ENCODE results near the gene NTNG1. TPM values are rescaled to one million over a fixed set of nuclear protein-coding genes. Genes with fewer than 3 reads are reported as not detected.
"Not testable (repeated sequence)": the region's sequence is repeated elsewhere in the genome, so short reads cannot be mapped to it uniquely, and the experiment has no call there.

Gene NTNG1
- total and polyA plus RNA-seq, 5 donors from 2014 or later = not detected

GRCh38 chr1:107162745-107163144, 21.9 kb downstream of the NTNG1 start:
- ATAC-seq (ENCODE audit: low read depth in 2 of 2) = no peak
- no peak for DNase-seq
- Mint-ChIP-seq H3K36me3 (no peaks in the 10 kb centered on the region), H3K4me1 (no peaks in the 10 kb centered on the region), H3K27ac (no peak overlapping the region), H3K27me3 (no peaks in the 10 kb centered on the region), H3K9me3 (peaks cover 0 to 6% (median 2%) of the 10 kb centered on the region in 7 donors), H3K4me3 (no peak overlapping the region)
- Histone ChIP-seq H3K27ac (ENCODE audit: insufficient read depth, low read length, poor library complexity, severe bottlenecking) (no peak overlapping the region), H3K4me1 (ENCODE audit: control insufficient read depth, insufficient read depth, low read length, poor library complexity, severe bottlenecking) (no peaks in the 10 kb centered on the region), H3K4me3 (ENCODE audit: low read depth, low read length) (no peak overlapping the region), H3K9me3 (ENCODE audit: control insufficient read depth in 2 of 2, low read length in 2 of 2) (no peaks in the 10 kb centered on the region), H3K36me3 (ENCODE audit: control insufficient read depth, insufficient read depth, low read length) (no peaks in the 10 kb centered on the region), H3K27me3 (ENCODE audit: control insufficient read depth, insufficient read depth, low read length) (no peaks in the 10 kb centered on the region)

- H3K4me1 Mint-ChIP-seq; H3K27ac Mint-ChIP-seq; H3K27me3 ChIP-seq (ENCODE audit: control insufficient read depth, insufficient read depth, low read length); H3K27ac ChIP-seq (ENCODE audit: insufficient read depth, low read length, poor library complexity, severe bottlenecking); H3K27me3 Mint-ChIP-seq; H3K9me3 Mint-ChIP-seq; DNase-seq; ATAC-seq (ENCODE audit: low read depth in 2 of 2); H3K4me3 Mint-ChIP-seq; H3K36me3 ChIP-seq (ENCODE audit: control insufficient read depth, insufficient read depth, low read length); H3K9me3 ChIP-seq (ENCODE audit: control insufficient read depth in 2 of 2, low read length in 2 of 2); H3K4me3 ChIP-seq (ENCODE audit: low read depth, low read length); H3K36me3 Mint-ChIP-seq; H3K4me1 ChIP-seq (ENCODE audit: control insufficient read depth, insufficient read depth, low read length, poor library complexity, severe bottlenecking): not testable (repeated sequence)
Measured at GRCh38 chr1:107164901-107165300, 24.1 kb downstream of the NTNG1 start.

DNA sequence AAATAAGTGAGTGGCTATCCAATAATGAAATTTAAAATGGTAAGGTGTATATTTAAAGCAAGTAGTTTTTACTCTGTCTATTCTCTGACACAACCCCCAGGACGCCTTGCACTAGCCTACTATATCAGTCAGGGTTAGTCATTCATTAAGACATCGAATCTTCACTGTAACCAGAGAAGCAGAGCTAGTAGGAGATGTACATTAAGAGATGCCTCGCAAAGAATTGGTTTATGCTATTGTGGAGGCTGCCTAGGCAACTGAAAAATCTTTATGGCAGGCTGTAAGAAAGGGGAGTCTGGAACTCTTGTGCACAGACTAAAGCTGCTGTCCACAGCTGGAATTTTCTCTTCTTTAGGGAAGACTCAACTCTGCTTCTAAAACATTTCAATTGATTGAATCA, 28.8 kb downstream of the NTNG1 start:
- no peaks in the 10 kb centered on the region for H3K4me1 Mint-ChIP-seq
- H3K9me3 Mint-ChIP-seq = peaks cover 0 to 5% (median 2%) of the 10 kb centered on the region in 7 donors
- H3K27me3 Mint-ChIP-seq = no peaks in the 10 kb centered on the region
- H3K36me3 ChIP-seq (ENCODE audit: control insufficient read depth, insufficient read depth, low read length) = no peaks in the 10 kb centered on the region
- no peak for DNase-seq
- H3K4me3 ChIP-seq (ENCODE audit: low read depth, low read length) = no peak overlapping the region
- no peaks in the 10 kb centered on the region for H3K4me1 ChIP-seq (ENCODE audit: control insufficient read depth, insufficient read depth, low read length, poor library complexity, severe bottlenecking)
- no peak for ATAC-seq (ENCODE audit: low read depth in 2 of 2)
- no peak overlapping the region for H3K27ac ChIP-seq (ENCODE audit: insufficient read depth, low read length, poor library complexity, severe bottlenecking)
- H3K27ac Mint-ChIP-seq = no peak overlapping the region
- H3K4me3 Mint-ChIP-seq = no peak overlapping the region
- H3K9me3 ChIP-seq (ENCODE audit: control insufficient read depth in 2 of 2, low read length in 2 of 2) = no peaks in the 10 kb centered on the region
- H3K27me3 ChIP-seq (ENCODE audit: control insufficient read depth, insufficient read depth, low read length) = no peaks in the 10 kb centered on the region
- no peaks in the 10 kb centered on the region for H3K36me3 Mint-ChIP-seq

- H3K36me3 Mint-ChIP-seq = no peaks in the 10 kb centered on the region
- Histone ChIP-seq H3K4me1 (ENCODE audit: control insufficient read depth, insufficient read depth, low read length, poor library complexity, severe bottlenecking) (no peaks in the 10 kb centered on the region), H3K9me3 (ENCODE audit: control insufficient read depth in 2 of 2, low read length in 2 of 2) (no peaks in the 10 kb centered on the region), H3K4me3 (ENCODE audit: low read depth, low read length) (no peak overlapping the region), H3K27ac (ENCODE audit: insufficient read depth, low read length, poor library complexity, severe bottlenecking) (no peak overlapping the region), H3K27me3 (ENCODE audit: control insufficient read depth, insufficient read depth, low read length) (no peaks in the 10 kb centered on the region), H3K36me3 (ENCODE audit: control insufficient read depth, insufficient read depth, low read length) (no peaks in the 10 kb centered on the region)
- no peak for ATAC-seq (ENCODE audit: low read depth in 2 of 2)
- no peaks in the 10 kb centered on the region for H3K27me3 Mint-ChIP-seq
- peaks cover 0 to 2% (median 0%) of the 10 kb centered on the region in 7 donors for H3K9me3 Mint-ChIP-seq
- H3K27ac Mint-ChIP-seq = no peak overlapping the region
- H3K4me1 Mint-ChIP-seq = no peaks in the 10 kb centered on the region
- no peak overlapping the region for H3K4me3 Mint-ChIP-seq
- DNase-seq = no peak
Measured at GRCh38 chr1:107171333-107171732, 30.5 kb downstream of the NTNG1 start.

GRCh38 chr1:107172450-107173170, 31.8 kb downstream of the NTNG1 start:
- H3K4me3 ChIP-seq (ENCODE audit: low read depth, low read length) = no peak overlapping the region
- no peaks in the 10 kb centered on the region for H3K4me1 ChIP-seq (ENCODE audit: control insufficient read depth, insufficient read depth, low read length, poor library complexity, severe bottlenecking)
- ATAC-seq (ENCODE audit: low read depth in 2 of 2) (no peak), DNase-seq (no peak)
- H3K36me3 Mint-ChIP-seq = no peaks in the 10 kb centered on the region
- H3K9me3 Mint-ChIP-seq = peaks cover 0 to 2% (median 0%) of the 10 kb centered on the region in 7 donors
- no peaks in the 10 kb centered on the region for H3K36me3 ChIP-seq (ENCODE audit: control insufficient read depth, insufficient read depth, low read length)
- H3K9me3 ChIP-seq (ENCODE audit: control insufficient read depth in 2 of 2, low read length in 2 of 2) = no peaks in the 10 kb centered on the region
- H3K27me3 Mint-ChIP-seq = no peaks in the 10 kb centered on the region
- H3K27ac Mint-ChIP-seq = no peak overlapping the region
- H3K4me3 Mint-ChIP-seq = no peak overlapping the region
- H3K27me3 ChIP-seq (ENCODE audit: control insufficient read depth, insufficient read depth, low read length) = no peaks in the 10 kb centered on the region
- H3K27ac ChIP-seq (ENCODE audit: insufficient read depth, low read length, poor library complexity, severe bottlenecking) = no peak overlapping the region
- no peaks in the 10 kb centered on the region for H3K4me1 Mint-ChIP-seq

GRCh38 chr1:107175102-107175909, 34.5 kb downstream of the NTNG1 start:
- no peak overlapping the region for H3K4me3 Mint-ChIP-seq
- H3K4me1 ChIP-seq (ENCODE audit: control insufficient read depth, insufficient read depth, low read length, poor library complexity, severe bottlenecking) = no peaks in the 10 kb centered on the region
- H3K27ac ChIP-seq (ENCODE audit: insufficient read depth, low read length, poor library complexity, severe bottlenecking) = no peak overlapping the region
- H3K9me3 Mint-ChIP-seq = peaks cover 0 to 4% (median 0%) of the 10 kb centered on the region in 7 donors
- H3K27ac Mint-ChIP-seq = no peak overlapping the region
- ATAC-seq (ENCODE audit: low read depth in 2 of 2) (no peak), DNase-seq (no peak)
- no peaks in the 10 kb centered on the region for H3K9me3 ChIP-seq (ENCODE audit: control insufficient read depth in 2 of 2, low read length in 2 of 2)
- H3K36me3 Mint-ChIP-seq = no peaks in the 10 kb centered on the region
- H3K27me3 ChIP-seq (ENCODE audit: control insufficient read depth, insufficient read depth, low read length) = no peaks in the 10 kb centered on the region
- H3K36me3 ChIP-seq (ENCODE audit: control insufficient read depth, insufficient read depth, low read length) = no peaks in the 10 kb centered on the region
- H3K4me1 Mint-ChIP-seq = no peaks in the 10 kb centered on the region
- H3K27me3 Mint-ChIP-seq = no peaks in the 10 kb centered on the region
- no peak overlapping the region for H3K4me3 ChIP-seq (ENCODE audit: low read depth, low read length)

DNA sequence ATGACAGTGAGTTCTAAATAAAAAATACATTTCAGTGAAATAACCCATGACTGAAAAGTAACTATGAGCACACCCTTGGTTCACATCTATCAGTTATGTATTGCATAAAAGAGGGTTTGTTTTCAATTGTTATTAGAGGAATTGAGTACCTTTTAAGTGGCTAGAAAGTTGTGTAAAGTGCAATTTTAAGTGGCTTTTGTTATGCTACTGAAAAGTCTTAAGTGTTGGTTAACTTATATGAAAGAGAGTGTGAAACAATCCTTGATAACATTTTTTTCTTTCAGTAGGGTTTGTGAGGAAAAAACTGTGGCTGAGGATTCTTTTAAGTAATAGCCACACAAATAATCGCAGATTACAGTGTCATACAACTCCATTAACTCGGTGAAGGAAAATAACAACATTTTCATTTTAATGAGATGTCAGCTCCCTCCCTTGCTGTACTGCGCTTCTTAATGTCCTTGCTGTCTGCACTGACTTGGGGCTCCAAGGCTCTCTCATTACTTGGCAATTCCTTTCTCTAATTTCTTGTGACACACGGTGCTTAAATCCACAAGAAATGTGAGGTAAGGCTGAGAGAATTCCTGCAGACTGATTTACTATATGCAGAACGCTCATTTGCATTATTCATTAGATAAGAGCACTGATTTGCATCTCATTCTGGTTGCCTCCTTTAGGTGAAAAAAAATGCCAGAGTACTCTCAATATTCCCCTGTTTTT, 40.6 kb downstream of the NTNG1 start:
- no peaks in the 10 kb centered on the region for H3K4me1 ChIP-seq (ENCODE audit: control insufficient read depth, insufficient read depth, low read length, poor library complexity, severe bottlenecking)
- Mint-ChIP-seq H3K4me3 (no peak overlapping the region), H3K36me3 (no peaks in the 10 kb centered on the region), H3K27me3 (no peaks in the 10 kb centered on the region), H3K27ac (no peak overlapping the region), H3K4me1 (peaks cover 0 to 6% (median 0%) of the 10 kb centered on the region in 4 donors), H3K9me3 (peaks cover 0 to 7% (median 0%) of the 10 kb centered on the region in 7 donors)
- DNase-seq (no peak), ATAC-seq (ENCODE audit: low read depth in 2 of 2) (no peak)
- no peaks in the 10 kb centered on the region for H3K9me3 ChIP-seq (ENCODE audit: control insufficient read depth in 2 of 2, low read length in 2 of 2)
- H3K27me3 ChIP-seq (ENCODE audit: control insufficient read depth, insufficient read depth, low read length) = peaks cover 2% of the 10 kb centered on the region
- H3K4me3 ChIP-seq (ENCODE audit: low read depth, low read length) = no peak overlapping the region
- no peak overlapping the region for H3K27ac ChIP-seq (ENCODE audit: insufficient read depth, low read length, poor library complexity, severe bottlenecking)
- no peaks in the 10 kb centered on the region for H3K36me3 ChIP-seq (ENCODE audit: control insufficient read depth, insufficient read depth, low read length)
